GM19467 (cell line): ENCODE measurements around the gene RUNX1.
A peak's percentile ranks its signal among the peaks of the same experiment; 100 is the strongest.

ENCODE experiments used
- ATAC-seq: cut with Tn5 transposase; IDR thresholded peaks from one replicate; pipeline ENCODE4 v1.9.1; 2021; ENCODE audit warnings: mild to moderate bottlenecking, moderate library complexity; ENCODE audit not compliant: unreplicated experiment

The RUNX1 gene

DNA sequence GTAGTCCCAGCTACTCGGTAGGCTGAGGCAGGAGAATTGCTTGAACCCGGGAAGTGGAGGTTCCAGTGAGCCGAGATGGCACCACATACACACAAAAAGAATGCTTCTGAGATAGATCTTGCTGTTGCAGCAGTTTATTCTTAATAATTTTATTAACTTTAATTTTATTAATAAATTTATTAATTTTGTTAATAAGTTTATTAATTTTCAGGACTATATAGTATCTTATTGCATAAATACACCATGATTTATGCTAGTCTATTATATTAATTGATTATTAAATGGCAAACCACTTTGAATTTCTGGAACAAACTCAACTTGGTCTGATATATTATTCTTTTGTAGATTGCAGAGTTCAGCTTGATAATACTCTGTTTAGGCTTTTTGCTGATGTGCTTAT is 280.8 kb downstream of the RUNX1 start:
- no peak for ATAC-seq

DNA sequence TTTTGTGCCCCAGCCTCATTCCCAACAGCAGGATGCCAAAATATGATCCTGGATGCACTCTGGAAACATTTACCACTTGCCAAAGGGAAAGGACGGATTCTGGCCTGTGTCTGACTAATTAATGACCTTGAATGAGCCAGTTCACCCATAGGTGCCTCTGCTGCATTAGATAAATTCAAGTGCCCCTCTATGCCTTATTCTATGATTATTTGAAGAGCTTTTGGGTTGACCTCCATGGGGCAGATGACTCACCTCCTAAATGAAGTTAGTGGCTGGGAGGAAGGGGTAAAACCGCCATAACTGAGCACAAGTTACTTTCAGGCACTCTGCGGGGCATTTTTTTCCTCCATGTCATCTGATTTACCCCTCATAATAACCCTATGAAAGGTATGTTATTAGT is 282.2 kb downstream of the RUNX1 start:
- ATAC-seq: no peak

DNA sequence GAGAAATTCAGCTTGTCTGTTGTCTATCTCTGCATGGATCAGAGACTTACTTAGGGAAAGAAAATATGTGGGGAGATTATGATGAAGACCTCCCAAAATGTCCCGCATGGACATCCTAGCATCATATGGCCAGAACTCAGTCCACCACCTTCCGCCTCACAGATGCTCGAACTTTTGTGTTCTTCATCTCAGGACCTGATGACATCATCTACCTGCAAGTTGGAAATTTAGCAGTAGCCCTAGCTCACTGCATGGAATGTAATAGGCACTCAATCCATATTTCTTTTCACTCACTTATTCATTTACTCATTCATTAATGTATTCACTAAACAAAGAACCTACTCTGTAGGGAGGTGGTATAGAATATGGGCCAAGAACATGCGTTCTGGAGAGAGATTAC is 283.5 kb downstream of the RUNX1 start:
- no peak for ATAC-seq

DNA sequence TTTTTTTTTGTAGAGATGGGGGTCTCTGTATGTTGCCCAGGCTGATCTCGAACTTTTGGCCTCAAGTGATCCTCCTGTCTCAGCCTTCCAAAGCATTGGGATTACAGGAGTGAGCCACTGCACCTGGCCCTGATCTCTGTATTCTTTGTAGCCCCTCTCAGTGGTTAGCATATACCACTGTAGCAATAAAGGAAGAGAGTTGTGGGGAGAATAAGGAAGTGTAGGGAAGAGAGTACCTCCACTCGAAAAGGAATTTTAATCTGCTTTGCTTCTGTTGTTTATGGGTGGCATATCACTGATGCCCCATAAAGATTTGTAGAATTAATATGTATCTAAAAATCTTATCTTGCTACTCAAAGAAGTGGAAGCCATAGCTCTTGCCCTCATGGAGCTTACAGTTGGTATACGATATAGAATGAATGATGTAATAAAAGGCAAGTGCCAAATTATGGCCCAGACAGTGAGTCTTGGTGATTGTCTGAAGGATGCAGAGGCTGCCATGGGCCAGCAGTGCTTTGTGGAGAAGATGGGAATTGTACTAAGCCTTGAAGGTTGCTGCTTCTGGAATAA is 284.3 kb downstream of the RUNX1 start:
- ATAC-seq: no peak

DNA sequence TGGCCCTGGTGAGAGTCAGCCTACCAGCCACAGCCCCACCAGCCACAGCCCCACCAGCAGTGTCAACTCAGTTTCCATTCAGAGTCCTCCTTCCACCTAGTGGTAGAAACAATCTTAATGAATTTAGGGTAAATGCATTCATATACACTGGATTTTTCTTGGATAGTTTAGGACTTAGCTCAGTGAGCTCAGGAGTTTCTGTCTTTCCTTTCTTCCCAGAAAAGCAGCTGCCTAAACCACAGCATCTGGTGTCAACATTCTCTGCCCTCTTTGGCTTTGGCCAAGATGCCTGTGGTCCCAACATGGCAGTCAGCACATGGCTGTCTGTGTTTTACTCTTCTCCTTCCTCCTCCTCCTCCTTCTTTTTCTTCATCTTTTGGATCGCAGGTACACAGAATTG is 286.3 kb downstream of the RUNX1 start:
- no peak for ATAC-seq

DNA sequence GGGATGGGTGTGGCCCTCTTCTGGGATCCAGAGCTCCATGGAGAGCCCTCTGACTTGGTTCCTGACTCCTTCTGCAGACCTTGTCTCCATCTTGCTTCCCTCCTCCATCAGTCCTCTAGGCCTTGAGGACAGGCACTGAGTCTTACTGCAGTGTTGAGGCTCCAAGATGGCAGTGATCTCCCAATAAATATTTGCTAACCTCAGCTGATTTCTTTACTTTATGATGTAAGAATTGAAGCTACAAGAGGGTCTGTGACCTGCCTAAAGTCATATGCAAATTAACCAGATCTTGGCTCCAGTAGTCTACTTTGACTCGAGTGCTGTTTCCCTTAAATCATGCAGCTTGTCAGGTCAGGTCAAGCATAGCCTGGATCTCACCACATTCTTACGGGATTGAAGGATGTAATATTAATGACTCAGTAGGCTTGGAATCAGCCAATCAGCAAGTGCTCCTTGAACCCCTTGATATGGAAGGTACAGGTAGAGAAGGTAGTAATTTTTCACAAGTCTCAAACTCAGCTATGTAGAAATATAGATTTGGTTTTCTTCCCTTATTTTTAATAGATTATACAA is 287.3 kb downstream of the RUNX1 start:
- ATAC-seq: no peak

DNA sequence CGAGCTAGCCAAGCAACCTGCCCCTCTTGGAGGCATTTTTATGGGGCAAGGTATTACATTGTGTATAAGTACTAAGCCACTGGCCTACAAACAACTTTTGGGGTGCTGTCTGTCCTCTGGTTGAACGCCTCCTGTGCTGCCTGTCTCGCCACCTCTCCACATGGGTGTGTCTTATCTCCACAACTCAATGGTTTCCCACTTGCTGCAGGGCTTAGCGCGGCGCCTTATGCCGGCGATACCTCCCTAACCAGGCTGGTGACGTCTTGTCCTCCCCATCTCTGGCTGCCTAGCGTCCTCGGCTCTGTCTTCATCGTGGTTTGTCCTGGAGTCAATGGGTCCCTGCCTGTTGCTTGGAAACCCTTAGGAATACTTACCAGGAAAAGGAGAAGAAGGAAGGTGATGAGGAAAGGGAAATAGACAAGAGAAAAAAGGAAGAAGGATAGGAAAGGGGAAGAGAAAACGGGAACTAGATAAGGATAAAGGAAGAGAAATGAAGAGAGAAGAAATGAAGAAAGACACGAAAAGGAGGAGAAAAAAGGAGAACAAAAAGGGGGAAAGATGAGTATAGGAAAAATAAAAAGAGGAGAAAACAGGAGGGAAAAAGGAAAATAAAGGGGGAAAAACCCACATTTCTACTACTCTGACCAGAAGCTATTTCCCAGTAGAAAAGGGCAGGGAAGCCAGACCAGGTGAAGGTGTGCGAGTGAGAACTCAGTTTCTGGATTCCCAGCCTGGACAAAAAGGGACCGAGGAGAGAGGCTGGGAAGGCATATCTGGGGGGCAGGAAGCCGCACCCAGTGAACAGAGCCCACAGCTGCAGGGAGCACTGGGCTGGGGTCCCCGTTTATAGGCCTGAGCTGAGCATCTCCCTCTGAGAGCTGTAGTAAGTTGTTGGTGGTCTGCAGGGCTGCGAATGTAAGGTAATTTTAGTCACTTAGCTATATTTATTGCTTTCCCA is 294.1 kb downstream of the RUNX1 start:
- ATAC-seq: no peak

DNA sequence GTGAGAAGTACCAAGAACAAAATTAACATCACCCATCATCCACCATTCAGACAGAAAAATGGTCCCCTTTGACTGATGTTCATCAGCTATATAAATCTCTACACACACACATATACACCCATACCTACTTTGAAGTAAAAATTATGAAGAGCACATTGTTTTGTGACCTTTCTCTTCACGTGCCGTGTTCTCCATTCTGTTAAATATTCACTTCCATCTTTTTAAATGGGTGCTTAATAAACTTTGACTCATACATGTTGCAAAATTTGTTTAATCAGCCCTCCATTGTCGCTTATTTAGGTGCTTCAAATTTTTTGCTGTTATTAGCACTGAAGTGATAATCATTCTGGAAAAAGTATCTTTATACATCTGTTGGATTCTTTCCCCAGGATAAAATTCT is 300.2 kb downstream of the RUNX1 start:
- no peak for ATAC-seq

DNA sequence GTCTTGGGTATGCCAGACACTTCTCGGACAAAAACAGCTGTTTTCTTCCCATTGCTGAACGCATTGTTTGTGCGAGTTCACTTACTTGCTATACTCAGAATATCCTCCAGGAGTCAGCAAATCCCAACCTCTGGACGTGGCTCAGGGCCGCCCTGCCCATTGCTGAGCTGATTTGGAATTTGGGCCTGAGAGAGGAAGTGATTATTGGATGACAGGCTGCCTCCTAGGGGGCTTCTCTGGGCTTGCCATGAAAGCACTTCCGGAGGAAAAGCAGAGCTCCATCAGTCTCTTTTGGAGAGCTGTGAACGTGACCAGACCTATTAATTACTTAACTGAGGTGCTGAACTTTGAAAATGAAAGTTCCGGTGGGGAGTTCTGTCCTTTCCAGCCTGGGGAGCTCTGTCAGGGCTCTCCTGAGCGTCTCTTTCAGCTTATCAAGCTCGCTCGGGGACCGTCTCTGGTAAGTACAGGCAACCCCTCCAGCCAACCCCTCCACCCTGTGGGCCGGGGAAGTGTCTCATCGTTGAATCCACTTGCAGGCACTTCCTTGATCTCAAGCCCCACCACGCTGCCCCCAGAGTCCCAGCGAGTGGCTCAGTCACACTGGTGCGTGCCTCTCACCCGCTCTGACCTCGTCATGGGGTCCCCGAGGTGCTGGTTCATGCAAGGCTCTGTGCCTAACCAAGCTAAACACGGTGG is 303.4 kb downstream of the RUNX1 start:
- peak; percentile 65 for ATAC-seq

DNA sequence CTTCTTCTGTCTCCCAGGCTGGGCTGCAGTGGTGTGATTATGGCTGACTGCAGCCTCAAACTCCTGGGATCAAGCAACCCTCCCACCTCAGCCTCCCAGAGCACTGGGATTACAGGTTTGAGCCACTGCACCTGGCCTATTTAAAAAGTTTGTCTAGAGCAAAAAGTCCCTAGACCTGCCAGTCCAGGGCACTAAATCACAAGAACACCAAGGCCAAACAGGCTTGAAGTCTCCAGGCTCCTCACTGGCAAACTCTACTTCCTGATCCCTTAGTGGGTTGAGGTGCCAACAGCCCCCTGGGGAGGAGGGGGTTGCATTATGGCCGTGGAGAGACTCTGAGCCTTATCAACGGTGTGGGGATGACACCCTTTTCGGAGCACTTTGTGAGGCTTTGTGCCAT is 304.3 kb downstream of the RUNX1 start:
- ATAC-seq: no peak

DNA sequence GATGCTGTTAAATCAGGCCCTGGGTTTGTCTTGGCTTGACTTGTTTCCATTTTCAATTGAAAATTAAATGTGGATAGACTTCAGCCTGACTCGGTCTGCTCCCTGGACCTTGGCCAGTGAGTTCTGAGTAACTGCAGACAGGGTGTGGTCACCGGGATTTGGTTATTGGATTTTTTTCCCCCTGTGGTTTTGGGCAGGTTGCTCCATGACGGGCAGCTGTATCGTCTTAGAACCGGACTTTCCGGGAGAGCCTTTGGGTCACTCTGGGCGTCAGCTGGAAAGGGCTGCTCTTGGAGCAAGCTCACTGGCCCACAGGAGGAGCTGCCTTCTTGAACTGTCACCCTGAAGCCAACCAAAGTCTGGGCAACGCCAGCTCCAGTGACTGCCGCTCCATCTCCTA is 305.3 kb downstream of the RUNX1 start:
- no peak for ATAC-seq

DNA sequence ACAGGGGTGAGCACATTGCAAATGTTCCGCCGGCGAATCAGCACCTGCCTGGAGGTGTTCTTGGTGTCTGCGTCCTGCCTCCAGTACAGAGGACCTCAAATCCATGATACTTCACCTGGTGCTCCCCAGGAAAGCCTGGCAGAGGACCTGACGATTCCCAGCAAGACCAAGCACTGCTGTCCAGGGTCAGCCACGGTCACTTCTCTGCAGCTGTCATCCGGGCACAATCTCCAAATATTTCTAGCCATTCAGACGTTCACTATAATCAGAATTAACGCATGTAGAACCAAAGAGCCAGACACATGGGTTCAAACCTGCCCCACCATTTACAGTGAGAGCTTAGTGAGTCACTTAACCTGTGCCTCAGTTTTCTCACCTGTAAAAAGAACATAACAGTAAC is 305.8 kb downstream of the RUNX1 start:
- no peak for ATAC-seq

DNA sequence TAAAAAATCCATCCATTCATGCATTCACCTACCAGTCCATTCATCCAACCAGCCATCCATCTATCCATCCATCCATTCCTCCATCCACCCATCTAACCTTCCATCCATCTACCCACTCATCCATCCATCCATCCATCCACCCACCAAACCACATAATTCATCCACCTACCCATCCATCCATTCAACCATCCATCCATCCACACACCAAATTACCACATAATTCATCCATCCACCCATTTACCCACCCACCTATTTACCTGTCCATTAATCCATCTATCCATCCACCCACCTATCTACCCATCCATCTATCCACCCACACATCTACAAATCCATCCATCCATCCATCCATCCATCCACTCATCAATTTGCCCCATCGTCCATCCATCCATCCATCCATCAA is 308.9 kb downstream of the RUNX1 start:
- no peak for ATAC-seq
